ENCODE data around the gene ADORA2A.

The ADORA2A gene

GRCh38 chr22:24420977-24421343 is 6.4 kb upstream of the ADORA2A start:
- no peak overlapping the region for H3K4me3 ChIP-seq (ENCODE audit: low read depth, low read length)
- no peak for DNase-seq (ENCODE audit: low read depth)
- no peak for TF ChIP-seq CTCF (IDR thresholded peaks at IDR 0.05; ENCODE audit: insufficient read depth, low read depth, low read length, missing control alignments)

GRCh38 chr22:24421428-24421931 is 5.9 kb upstream of the ADORA2A start:
- TF ChIP-seq CTCF (IDR thresholded peaks at IDR 0.05; ENCODE audit: insufficient read depth, low read depth, low read length, missing control alignments), result peak; percentile 16

GRCh38 chr22:24422102-24422665 is 5.2 kb upstream of the ADORA2A start:
- no peak for TF ChIP-seq CTCF (IDR thresholded peaks at IDR 0.05; ENCODE audit: insufficient read depth, low read depth, low read length, missing control alignments)
- H3K4me3 ChIP-seq (ENCODE audit: low read depth, low read length), result no peak overlapping the region
- DNase-seq (ENCODE audit: low read depth), result no peak

More at GRCh38 chr22:24421428-24421931, 5.9 kb upstream of the ADORA2A start:
- peak; percentile 51 for DNase-seq (ENCODE audit: low read depth)
- no peak overlapping the region for H3K4me3 ChIP-seq (ENCODE audit: low read depth, low read length)

GRCh38 chr22:24423519-24424000 is 3.8 kb upstream of the ADORA2A start:
- DNase-seq (ENCODE audit: low read depth), result peak; percentile 70
- peak; percentile 80 for TF ChIP-seq CTCF (IDR thresholded peaks at IDR 0.05; ENCODE audit: insufficient read depth, low read depth, low read length, missing control alignments)
- H3K4me3 ChIP-seq (ENCODE audit: low read depth, low read length), result peak overlapping the region; percentile 66

- peak overlapping the region; percentile 66 for H3K4me3 ChIP-seq (ENCODE audit: low read depth, low read length)
- DNase-seq (ENCODE audit: low read depth), result peak; percentile 51
- no peak for TF ChIP-seq CTCF (IDR thresholded peaks at IDR 0.05; ENCODE audit: insufficient read depth, low read depth, low read length, missing control alignments)
Observed at GRCh38 chr22:24424001-24424900, 3.1 kb upstream of the ADORA2A start.

GRCh38 chr22:24424901-24425775 is 2.3 kb upstream of the ADORA2A start:
- TF ChIP-seq CTCF (IDR thresholded peaks at IDR 0.05; ENCODE audit: insufficient read depth, low read depth, low read length, missing control alignments), result no peak
- peak overlapping the region; percentile 66 for H3K4me3 ChIP-seq (ENCODE audit: low read depth, low read length)
- no peak for DNase-seq (ENCODE audit: low read depth)
